OCI-LY1 (cell line): ENCODE results near the gene NDUFA7.

Experiments used
- EZH2 ChIP-seq: fragments of 200-600 bp; sonication (generic), shearing (Covaris generic); IDR thresholded peaks from 2 replicates; pipeline ENCODE4 v1.8.0; 2017; ENCODE audit warnings: borderline replicate concordance, mixed run types, mild to moderate bottlenecking, antibody characterized with exemption, low read length, moderate library complexity, mixed read lengths
- TF ChIP-seq, protein P1 (sequence below): fragments of 200-600 bp; sonication (generic), shearing (Covaris generic); IDR thresholded peaks from 2 replicates; pipeline ENCODE4 v1.5.1; 2017; ENCODE audit warnings: mild to moderate bottlenecking, antibody characterized with exemption, low read length, moderate library complexity, mixed read lengths

- TF ChIP-seq, protein P1, sequence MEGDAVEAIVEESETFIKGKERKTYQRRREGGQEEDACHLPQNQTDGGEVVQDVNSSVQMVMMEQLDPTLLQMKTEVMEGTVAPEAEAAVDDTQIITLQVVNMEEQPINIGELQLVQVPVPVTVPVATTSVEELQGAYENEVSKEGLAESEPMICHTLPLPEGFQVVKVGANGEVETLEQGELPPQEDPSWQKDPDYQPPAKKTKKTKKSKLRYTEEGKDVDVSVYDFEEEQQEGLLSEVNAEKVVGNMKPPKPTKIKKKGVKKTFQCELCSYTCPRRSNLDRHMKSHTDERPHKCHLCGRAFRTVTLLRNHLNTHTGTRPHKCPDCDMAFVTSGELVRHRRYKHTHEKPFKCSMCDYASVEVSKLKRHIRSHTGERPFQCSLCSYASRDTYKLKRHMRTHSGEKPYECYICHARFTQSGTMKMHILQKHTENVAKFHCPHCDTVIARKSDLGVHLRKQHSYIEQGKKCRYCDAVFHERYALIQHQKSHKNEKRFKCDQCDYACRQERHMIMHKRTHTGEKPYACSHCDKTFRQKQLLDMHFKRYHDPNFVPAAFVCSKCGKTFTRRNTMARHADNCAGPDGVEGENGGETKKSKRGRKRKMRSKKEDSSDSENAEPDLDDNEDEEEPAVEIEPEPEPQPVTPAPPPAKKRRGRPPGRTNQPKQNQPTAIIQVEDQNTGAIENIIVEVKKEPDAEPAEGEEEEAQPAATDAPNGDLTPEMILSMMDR, result no peak
- no peak for TF ChIP-seq EZH2
These were observed 45.8 kb upstream of the NDUFA7 start for GRCh38 chr19:8366961-8367326.
